ENCODE data around the gene KIF21B.

Gene KIF21B

DNA sequence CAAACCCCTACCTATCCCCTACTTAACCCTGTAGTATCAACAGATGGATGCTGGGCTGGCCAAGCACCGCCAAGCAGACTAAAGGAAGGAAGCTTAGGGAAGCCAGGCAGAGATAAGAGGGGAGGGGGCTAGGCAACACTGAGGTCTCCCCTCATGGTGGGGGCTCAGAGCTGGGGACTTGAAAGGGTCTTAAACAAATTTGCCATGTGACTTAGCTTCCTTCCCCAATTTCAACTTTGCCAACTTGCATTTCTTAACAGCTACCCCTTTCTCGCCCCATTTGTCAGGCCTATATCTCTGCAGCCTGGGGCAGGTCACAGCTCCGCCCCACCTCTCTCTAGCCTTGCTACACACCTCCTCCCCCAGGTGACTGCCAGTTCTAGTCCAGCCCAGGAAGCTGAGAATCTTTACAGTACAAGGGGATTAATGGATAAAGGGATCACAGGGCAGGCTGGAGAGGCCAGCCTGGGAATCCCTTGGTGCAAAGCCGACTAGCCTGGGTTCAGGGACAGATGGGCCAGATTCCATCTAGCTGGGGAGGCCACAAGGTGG, 3.4 kb downstream of the KIF21B start:
- DNase-seq (ENCODE audit: low read depth in 1 of 2, low spot score in 1 of 2), result no peak

DNA sequence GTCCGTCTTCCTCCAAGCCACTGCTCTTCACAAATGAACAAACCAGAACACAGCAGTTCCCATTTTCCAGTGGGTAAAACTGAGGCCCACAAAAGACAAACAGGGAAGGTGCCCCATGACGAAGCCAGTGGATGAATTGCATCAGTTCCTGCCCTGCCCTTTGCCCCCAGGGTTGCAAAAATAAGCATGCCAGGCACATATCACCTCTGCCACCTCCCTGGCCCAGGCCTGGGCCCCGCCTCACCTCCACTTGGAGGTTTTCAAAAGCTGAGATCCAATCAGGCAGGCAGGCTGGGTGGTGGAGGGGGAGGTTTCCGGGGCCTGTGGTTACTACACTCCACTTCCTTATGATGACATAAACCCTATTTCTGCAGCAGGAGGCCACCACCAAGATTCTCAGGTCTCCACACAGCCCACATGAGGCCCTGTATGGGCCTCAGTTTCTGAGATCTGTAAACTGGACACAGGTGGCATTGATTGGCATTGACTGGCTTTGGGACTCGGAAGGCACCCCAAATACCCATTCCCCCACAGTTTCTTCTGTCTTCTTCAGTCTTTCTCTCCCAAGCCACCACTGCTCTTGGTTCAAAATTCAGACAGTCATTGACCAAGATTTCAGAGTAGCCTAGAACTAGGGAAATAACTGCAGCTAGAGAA, 4.1 kb downstream of the KIF21B start:
- peak; percentile 71 to 74 for DNase-seq (ENCODE audit: low read depth in 1 of 2, low spot score in 1 of 2)

DNA sequence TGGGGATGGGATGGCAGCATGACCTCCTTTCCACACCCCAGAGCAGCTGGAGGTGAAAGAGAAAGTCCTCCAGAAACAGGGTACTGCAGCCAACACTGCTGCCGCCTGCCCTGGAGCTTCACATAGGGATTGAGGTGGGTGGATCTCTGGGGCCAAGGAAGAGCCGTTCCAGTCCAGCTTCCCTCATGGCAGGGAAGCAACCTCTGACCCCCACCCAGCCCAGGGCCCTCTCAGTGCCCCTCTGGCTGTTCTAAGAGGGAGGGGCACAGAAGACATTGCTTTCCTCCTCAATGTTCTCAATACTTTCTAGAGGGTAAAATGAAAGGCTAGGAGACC, 5.7 kb downstream of the KIF21B start:
- DNase-seq (ENCODE audit: low read depth in 1 of 2, low spot score in 1 of 2), result no peak

DNA sequence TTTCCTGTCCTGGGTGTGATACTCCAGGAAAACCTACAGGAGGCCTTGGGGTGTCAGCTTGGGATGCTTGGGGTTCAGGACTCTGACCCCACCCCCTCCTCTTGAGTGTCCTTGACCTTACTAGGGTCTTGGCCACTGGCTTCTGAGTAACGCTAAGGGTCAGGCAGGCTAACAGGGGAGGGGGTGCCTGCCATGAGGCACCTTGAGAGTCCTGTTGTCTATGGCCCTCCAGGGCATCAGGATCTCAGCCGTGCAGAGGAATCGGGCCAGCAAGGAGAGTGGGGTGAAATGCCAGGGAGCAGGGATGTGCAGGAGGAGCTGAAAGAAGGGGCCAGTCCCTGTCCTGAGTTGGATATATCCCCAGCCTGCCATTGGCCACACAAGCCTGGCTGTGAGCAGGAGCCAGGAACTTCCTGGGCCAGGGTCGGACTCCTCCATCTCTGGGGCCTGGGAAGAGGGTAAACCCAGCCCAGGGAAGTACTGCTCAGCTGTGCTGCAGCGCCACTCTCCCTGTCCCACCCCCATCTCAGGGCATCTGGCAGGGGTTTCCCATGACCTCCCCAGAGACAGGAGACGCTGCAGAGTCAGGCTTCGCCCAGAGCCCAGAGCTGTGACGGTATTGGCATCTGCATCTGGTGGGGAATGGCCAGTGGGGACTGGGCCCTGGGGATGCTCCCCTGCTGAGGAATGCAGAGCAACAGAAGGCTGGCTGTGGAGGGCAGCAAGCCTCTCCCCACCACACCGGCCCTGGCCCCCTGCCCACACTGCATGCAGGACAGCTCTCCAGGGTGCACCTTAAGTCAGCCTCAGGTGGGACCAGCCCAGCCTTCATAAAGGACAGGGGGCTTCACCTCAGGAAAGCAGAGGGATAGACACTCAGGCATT, 6.3 kb downstream of the KIF21B start:
- DNase-seq (ENCODE audit: low read depth in 1 of 2, low spot score in 1 of 2), result no peak

DNA sequence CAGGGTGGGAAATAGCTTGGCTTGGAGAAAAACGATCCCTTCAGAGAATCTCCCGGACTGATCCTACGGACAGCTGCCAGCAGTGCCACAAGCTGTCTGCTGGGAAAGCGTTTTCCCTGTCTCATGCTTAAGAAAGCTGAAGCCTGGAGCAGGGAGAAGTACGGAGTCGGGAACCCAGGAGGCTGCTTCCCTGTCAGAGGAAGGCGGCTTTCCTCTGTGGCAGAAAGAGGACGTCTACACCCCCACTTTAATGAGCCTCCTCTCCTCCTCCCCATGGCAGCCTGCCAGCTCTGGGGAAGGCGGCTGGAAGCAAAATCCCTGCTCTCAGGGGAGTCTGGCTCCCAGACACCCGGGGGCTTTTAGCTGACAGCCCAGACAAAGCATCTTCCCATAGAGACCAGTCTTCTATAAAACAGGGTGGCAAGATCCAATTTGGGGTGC, 7.3 kb downstream of the KIF21B start:
- no peak for DNase-seq (ENCODE audit: low read depth in 1 of 2, low spot score in 1 of 2)

DNA sequence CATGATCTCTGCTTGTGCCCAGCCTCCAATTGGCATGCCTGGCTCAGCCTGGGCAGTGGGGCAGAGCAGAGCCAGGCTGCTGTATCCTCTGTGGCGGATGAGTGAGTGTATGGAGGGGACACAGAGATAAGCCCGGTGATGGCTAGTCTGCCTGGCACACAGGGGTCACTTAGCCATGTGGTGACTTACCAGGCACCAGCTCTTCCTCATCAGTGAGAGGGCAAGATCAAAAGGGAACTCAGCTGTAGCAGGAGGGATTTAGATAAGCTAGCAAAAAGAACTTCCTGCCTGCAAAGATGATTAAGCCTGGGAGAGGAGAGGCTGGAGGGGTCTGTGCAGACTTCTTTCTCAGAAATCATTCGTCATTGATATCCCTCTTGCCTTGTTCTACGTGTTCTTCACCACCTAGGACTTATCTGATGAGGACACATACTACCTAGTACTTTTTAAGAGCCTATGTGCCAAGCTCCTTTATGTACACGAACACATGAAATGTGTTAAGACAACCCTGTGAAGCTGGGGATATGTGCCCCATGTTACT, 7.9 kb downstream of the KIF21B start:
- no peak for DNase-seq (ENCODE audit: low read depth in 1 of 2, low spot score in 1 of 2)

DNA sequence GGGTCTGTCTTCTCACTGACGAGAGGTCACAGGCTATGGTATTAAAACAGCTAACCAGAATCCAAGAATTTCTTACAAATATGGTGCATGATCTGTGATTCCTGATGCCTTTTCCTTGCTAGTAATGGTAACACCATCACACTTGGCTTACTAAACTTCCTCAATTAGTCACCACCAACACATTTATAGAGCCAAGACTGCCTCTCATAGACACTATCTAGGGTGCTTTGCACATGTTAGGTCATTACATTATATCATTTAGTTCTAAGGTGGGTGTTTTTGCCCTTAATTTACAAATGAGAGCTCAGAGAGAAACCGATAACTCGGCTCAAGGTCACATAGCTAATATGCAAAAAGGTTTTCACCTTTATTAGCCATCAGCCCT, 8.7 kb downstream of the KIF21B start:
- no peak for DNase-seq (ENCODE audit: low read depth in 1 of 2, low spot score in 1 of 2)

DNA sequence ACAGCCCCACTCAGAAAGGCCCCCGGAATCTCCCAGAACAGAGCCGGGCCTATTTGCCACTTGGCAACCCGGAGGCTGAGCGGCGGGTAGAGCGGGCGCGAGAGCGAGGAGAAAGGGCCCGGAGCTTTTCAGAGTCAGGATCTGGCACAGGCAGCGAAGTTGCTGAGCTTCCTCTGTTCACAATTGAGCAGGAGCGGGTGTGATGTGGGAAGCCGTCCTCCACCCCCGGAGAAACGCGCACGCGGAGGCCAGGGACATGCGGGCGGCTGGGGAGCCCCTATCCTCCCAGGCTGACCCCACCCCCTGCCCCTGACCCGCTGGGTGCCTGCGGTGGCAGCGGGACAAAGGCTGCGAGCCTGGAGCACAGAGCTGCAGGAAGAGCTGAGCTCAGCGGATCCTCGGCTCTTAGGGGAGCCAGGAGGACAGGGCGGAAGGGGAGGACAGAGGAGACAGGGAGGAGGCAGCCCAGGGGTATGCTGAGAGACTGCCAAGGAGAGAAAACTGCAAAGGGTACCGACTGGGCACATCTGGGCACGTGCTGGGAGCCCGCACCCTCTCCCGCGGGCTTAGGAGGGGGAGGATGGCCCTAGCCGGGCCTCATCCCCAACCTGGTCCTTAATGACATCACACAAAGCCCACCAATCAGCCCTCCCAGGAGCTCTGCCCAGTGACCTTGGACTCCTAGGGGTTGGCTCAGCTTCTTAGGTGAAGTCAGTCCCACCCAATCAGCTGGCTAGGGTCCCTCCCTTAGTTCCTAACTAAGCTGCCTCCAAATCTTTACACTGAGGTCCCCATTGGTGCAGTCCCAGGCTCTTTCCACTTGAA, 9.3 kb downstream of the KIF21B start:
- no peak for DNase-seq (ENCODE audit: low read depth in 1 of 2, low spot score in 1 of 2)

DNA sequence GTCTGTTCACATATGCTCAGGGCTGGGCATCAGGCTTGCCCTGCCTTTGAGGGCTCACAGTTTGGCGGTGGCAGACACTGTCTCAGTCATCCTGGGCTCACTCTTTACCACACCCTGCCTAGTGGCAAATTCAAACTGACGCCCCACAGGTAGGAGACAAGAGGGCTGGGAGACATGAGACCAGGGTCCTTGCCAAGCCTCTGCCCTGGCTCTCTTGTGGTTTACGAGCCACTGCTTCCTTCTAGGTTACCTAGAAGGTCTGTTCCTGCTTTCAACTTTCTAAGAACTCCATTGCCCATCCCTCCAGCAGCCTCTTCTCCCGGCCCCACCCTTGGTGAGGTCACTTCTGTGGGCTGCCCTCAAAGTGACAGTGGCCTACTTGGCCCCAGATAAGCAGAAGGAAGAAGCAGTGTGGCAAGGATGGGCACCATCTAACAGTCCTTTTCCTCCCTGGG, 10.5 kb downstream of the KIF21B start:
- no peak for DNase-seq (ENCODE audit: low read depth in 1 of 2, low spot score in 1 of 2)

DNA sequence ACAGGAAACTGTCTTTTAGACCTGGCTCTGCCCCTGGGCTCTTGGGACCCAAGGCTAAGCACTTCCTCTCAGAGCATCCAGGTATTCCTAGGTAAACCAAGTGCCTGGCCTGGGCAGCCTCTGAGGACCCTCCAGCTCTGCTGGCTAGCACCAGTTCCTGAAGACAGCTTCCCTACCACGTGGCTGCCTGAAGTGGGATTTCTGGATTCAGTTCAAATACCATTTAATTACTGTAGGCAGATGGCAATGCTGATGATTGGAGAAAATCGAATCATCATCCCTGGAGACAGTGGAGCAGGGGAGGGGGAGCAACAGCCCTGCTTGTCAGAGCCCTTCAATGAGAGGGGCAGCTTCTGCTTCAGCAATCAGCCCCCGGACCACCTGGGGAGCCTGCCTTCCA, 11.9 kb downstream of the KIF21B start:
- DNase-seq (ENCODE audit: low read depth in 1 of 2, low spot score in 1 of 2), result no peak

DNA sequence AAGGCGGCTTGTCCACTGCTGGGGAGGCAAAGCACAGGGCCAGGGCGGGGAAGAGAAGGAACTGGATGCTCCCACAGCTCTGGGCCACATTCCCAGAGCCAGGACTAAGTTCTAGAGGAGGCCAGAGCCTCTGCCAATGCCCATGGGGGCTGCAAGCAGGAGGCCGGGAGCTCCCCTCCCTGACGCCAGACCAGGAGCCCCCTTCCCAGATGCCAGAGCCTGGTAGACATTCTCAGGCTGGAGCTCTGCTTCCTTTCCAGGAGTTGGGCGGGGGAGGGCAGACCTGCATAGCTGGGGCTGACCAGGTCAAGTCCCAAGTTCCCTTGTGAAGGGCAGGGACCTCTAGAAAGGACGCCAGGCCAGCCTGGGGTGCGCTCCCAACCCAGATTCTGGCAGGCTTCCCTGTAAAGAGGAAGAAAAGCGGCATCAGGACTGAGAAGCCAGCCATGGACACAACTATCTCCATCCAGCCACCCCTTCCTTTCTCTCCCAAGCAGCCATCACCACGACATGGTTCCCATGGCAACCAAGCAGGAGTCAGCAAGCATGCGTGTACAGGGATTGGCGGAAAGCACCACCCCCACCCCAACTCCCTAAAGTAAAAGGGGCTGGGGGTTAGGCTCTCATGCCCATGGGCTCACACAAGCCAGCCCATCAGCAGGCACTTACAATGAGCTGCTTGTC, 13.4 kb downstream of the KIF21B start:
- DNase-seq (ENCODE audit: low read depth in 1 of 2, low spot score in 1 of 2), result no peak

DNA sequence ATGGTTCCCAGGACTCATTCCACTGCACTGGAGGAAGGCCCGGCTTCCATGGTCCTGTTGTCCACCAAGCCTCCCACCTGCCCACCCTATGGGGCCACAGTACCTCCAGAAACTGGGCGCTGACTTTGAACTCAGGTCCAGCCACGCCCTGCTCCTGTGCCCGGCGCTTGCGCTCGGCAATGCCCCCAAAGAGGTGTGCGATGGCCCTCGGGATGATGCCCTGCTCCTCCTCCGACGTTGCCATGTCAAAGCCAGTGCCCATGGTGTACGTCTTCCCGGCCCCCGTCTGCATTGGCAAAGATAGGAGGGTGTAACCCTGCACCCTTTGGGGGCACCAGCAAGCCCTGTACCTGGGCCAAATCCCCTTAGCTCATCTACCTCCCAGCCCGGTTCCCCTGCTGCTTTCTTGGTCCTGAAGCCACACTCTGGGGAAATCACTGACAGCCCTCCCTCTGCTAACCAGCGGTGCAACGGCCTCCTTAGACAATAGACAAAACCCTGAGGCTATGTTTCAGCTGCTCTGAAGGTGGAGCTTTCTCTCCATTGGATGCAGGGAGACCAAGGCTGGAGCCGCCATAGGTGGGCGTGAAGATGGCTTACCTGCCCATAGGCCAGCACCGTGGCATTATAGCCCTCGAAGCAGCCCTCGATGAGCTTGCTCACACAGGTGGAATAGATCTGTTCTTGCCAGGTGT, 14.7 kb downstream of the KIF21B start:
- no peak for DNase-seq (ENCODE audit: low read depth in 1 of 2, low spot score in 1 of 2)

DNA sequence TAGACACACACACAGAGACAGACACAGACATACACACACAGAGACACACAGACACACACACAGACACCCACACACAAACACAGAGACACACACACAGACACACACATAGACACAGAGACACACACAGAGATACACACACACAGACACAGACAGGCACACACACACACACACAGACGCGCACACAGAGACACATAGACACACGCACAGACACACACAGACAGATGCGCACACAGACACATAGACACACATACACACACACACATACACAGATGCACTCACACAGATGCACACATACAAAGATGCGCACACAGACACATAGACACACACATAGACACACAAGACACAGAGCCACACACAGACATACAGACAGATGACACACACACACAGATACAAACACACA, 16.0 kb downstream of the KIF21B start:
- DNase-seq (ENCODE audit: low read depth in 1 of 2, low spot score in 1 of 2), result no peak

DNA sequence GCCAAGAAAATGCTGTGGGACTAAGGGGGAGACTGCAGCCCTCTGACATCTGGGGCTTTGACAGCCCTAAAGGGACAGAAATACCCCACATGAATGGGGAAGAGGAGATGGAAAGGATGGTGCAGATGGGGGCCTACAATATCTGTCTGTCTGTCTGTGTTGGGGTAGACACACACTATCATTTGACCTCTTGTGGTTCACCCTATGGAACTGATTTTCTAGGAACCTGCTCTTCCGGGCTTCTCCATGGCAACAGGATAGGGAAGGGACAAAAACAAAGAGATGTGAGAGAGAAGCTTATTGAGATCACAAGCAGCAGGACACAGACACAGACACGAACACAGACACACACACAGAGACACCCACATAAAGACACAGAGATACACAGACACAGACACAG, 17.1 kb downstream of the KIF21B start:
- no peak for DNase-seq (ENCODE audit: low read depth in 1 of 2, low spot score in 1 of 2)

DNA sequence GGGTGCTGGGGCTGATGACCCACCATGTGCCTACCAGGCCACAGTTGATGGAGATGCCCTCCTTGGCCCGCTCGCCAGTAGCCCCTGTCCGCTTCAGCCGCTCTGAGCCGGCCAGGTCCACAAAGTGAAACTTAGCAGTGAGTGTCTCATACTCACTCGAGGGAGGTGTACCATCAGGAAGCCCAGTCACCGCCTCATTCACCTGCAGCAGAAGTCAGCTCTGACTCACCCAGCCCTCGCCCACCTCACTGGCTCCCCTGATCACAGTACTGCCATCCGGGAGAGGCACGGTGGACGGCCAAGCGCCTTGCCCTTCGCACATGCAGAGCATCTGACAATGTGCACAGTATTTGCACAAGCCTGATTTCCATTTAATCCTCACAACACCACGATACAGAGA, 18.8 kb downstream of the KIF21B start:
- DNase-seq (ENCODE audit: low read depth in 1 of 2, low spot score in 1 of 2), result no peak

DNA sequence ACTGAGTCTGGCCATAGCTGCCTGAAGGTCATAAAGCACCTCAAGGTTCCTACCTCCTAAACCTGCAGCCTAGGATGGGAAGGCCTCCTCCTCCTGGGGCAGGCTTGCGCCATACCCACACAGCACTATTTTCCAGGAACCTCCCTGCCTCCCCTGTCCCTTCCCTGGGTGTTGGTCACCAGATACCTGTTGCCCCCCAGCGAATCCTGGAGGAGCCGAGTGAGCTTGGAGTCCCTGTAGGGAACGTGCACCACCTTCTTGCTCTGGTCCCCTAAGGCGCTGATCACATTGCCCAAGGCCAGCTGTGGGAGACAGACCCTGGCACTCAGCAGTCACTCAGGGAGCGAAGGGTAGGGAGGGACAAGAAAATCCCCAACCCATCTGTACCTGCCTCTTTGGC, 19.4 kb downstream of the KIF21B start:
- no peak for DNase-seq (ENCODE audit: low read depth in 1 of 2, low spot score in 1 of 2)

DNA sequence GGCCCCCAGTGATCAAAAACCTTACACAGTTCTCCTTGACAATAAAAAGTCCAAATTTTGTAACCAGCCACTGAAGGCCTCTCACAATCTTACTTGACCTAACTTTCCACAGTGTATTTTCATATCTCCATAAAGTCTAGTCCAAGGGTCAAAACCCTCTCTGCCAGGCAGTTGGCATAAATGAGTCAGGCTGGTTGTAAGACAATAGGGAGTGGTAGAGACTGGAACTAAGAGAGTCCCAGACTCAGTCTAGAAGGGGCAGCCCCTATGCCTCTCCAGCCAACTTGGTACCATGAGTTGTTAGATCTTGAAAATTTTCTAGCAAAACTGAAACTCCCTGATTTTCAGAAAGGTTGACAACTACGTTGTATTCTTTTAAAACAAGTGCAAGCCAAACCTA, 21.0 kb downstream of the KIF21B start:
- no peak for DNase-seq (ENCODE audit: low read depth in 1 of 2, low spot score in 1 of 2)

DNA sequence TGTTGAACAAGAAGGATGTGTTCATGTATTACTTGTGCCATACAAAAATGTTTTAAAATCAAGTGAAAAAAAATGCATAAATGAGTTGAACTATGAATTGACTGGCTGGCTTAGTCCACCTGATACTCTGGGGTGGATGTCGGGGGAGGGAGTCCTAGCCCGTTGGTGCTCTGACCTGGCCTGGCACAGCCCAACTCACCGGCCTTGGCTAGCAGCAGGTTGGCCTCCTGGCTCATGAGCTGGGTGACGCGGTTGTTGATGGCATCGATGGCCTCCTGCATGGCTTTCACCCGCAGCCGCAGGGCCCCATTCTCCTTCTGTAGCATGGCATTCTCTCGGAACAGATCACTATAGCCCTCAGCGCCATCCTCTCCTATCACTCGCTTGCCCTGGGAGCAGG, 21.6 kb downstream of the KIF21B start:
- DNase-seq (ENCODE audit: low read depth in 1 of 2, low spot score in 1 of 2), result no peak

DNA sequence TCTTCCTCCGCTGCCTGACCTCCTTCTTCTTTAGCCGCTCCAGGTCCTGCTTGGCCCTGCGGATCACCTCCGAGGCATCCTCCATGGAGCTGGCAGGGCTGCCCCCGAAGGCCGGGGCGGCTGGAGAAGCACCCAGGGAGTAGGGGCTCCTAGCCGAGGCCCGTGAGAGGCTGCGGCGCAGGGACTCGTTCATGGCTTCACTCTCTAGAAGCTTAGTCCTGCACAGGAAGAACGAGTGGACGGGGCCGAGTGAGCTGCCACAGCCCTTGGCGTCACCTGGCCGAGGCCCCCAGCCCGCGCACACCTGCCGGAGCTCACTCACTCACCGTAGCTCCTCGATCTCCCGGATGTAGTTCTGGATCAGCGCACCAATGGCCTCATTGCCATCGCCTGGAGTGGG, 23.1 kb downstream of the KIF21B start:
- no peak for DNase-seq (ENCODE audit: low read depth in 1 of 2, low spot score in 1 of 2)

DNA sequence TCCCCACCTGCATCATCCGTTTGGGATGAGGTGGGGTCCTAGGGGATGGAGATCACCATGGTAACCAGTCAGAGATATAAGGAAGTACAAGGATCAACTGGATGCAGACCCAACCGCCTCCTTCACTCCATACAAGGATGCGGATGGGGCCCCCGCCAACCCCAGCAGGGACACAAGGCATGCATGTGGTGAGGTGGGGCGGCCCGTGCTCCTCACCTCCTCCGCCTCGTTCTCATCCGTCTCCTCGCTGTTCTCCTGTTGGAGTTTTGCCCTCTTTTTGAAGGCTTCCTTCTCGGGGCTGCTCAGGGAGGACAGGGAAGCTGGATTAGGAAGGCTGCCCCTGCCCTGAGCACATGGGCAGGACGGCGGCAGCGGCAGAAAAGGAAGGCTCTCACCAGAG, 23.8 kb downstream of the KIF21B start:
- DNase-seq (ENCODE audit: low read depth in 1 of 2, low spot score in 1 of 2), result no peak

All from stimulated activated CD4-positive, alpha-beta T cell treated with anti-CD3 and anti-CD28 coated beads, Interleukin-15, amount 100 ng/mL, for 1 hour (primary cell).